SH-SY5Y (cell line): Measurements from ENCODE around the gene ITGA7.

Experiments
- GATA2 ChIP-seq: IDR thresholded peaks from 2 replicates; pipeline ENCODE4 v1.6.1; 2011; ENCODE audit warnings: mild to moderate bottlenecking, low read depth, low read length
- GATA3 ChIP-seq: IDR thresholded peaks from 2 replicates; pipeline ENCODE4 v1.6.1; 2011; ENCODE audit warnings: low read depth, mild to moderate bottlenecking, low read length, moderate library complexity

ITGA7 gene

DNA sequence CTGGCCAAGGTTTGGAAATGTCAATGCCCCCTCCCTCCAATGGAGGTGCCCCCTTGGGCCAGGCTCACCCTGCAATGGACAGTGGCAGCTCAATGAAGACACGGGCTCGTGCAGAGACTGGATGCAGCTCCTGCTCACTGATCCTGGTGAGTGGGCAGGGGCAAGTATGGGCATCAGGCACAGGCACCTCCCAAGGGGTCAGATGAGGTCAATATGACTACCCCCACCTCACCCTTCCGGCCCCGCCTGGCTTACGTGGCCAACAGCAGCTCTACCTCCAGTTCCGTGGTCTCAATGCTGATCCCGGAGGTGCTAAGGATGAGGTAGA, 13.6 kb downstream of the ITGA7 start:
- no peak for TF ChIP-seq GATA3
- TF ChIP-seq GATA2 = no peak

DNA sequence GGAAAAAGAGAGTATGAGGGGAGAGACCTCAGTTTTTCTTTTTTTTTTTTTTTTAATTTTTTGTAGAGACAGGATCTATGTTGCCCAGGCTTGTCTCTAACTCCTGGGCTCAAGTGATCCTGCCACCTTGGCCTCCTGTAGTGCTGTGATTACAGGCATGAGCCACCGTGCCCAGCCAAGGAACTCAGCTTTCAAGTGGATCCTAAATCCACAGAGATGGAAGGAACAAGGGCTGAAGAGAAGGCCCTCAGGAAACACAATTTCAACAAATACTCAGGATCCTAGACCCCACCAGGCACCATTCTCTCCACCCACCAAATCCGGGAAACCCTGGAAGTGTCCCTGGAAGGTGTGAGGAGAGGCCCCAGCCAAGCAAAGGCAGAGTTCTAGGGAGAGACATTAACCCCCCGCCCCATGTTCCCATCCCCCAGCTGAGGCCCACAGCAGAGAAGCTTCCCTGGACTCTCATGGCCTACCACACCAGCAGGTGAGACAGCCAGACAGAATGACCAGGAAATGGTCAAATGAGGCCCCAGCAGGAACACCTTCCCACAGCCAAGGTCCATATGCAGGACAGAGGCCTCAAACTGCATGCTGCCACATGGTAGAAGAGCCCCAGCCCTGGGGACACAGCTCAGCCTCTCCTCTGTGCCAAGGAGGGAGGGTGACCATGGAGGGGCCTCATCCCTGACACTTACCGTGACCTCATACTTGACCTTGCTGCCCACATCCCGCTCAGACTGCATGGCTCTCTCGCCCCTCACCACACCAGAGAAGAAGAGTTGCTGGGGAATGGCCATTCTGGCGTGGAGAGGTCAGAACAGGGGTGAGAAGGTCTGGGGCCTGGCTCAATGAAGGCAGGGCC, 14.1 kb downstream of the ITGA7 start:
- TF ChIP-seq GATA2 = no peak
- no peak for TF ChIP-seq GATA3

DNA sequence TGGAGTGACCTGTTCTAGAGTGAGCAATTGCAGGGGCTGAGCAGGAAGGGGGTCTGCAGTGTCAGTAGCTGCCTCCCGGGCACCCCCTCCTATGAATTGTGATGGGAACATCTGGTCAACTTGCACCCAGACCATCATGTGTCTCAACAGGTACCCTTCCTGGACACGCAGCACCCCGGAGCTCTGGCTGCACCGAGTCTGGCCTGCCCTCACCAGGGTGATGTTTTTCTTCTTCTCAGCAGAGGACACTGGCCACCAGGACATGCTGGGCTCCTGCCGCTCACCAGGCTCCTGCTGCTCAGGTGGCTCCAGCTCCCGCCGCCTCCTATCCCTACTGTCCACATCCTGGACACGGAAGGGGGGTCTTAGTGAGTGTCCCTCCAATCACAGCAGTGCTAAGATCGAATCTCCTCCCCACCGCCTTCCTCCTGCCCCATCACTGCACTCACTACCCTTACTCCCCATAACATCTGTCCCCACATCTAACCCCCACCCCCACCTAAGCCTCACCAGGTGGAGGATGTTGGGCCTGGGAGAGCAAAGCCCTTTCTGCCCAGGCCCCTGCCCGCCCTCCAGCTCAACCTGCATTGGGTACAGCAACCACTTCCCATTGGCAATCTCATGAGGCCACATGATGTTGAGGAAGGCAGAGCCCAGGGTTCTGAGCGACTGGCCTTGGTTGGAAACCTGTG, 14.9 kb downstream of the ITGA7 start:
- TF ChIP-seq GATA2 = no peak

DNA sequence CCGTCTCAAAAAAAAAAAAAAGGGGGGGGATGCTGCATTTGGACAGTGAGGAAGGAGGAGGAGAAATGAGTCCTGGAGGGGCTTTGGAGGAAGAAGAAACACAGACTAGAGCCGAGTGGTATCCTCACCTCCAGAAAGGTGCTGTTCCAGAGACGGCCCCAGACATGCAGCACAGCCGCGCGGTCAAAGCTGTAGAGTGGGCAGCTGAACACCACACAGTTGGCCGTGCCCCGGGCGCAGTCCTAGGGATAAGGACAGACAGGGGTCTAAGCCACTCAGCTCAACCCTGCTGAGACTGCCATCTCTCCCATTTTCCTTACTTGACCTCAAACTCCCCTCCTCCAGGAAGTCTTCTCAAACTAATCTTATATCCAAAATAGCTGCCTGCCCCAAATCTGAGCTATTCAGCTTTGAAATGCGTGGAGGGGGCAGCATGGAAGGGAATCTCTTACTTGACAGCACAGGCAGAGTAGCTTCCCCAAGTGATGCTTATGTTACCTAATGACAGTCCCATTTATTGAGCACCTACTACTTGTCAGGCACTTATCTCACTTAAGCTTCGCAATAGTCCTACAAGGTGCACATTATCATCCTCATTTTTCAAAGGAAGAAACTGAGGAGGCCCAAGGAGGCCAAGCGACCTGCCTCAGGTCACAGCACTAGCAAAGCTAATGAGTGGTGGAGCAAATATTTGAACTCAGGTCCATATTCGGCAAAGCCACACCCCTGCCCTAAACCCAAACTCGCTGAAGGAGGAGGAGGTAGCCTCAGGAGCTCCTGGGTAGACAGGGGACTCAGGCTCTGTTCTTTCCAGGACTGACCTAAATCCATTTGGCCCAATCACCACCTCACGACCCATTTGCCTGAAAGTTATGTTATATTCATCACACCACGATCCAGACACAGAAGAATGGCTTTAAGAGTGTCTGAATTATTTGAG, 18.7 kb downstream of the ITGA7 start:
- TF ChIP-seq GATA2 (no peak), GATA3 (no peak)

DNA sequence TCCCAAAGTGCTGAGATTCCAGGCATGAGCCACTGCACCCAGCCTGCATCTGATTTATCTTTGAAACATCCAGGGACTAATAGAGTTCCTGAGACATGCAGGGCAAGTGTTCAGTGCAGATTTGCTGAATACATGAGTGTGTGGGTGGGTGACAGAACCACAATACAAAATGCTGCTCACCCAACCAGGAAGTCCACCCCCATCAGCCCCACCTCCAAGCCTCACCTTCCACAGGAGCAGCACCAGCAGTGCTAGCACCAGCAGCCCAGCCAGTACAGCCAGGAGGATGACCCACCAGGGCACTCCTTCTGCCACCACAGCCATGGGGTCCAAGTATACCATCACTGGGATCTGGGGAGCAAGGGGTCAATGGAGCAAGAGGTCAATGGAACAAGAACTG, 20.0 kb downstream of the ITGA7 start:
- TF ChIP-seq GATA2 (no peak), GATA3 (no peak)

DNA sequence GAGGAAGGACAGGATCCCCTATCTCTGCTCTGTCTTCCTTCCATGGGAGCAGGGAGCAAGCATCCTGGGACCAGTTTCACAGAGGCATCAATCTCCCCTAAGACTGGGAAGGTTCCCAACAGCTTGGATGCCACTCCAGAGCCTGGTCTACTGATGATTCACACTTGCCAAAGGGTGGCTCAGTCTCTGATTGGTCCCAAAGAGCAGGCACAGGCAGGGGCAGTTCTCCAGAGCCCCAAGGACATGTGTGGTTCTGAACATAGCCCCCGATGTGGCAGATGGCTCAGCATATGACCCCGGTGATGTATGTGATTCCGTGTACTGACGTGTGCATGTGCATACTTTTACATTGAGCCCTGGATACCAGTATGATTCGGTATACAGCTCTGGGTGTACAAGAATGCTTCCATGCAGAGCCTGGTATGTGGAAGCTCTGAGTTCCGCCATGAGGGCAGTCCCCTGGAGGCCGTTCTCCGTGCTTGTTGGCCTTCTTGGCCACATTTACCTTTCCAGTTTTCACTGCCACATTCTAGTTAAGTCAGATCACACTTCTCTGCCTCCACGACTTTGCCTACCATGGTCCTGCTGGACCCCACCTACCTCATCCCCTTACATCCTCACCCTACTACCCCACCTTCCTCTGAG, 21.2 kb downstream of the ITGA7 start:
- TF ChIP-seq GATA2 (no peak), GATA3 (no peak)

DNA sequence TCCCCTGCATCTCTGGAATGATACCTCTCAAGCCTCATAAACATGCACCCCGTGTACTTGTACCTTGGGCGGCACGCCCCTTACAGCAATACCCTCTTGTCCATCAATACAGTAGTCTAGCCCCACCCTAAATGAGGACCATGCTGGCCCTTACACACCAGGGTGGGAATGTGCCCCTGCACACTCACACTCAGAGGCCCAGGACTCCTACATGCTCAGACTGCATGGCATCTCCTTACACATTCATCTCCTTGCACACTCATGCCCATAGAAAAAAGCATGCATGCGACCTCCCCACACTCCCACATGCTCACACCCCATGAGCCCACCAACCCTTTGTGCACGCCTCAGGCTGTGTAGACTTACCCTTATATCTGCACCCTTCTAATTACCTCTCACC, 22.0 kb downstream of the ITGA7 start:
- TF ChIP-seq GATA3 (no peak), GATA2 (no peak)

DNA sequence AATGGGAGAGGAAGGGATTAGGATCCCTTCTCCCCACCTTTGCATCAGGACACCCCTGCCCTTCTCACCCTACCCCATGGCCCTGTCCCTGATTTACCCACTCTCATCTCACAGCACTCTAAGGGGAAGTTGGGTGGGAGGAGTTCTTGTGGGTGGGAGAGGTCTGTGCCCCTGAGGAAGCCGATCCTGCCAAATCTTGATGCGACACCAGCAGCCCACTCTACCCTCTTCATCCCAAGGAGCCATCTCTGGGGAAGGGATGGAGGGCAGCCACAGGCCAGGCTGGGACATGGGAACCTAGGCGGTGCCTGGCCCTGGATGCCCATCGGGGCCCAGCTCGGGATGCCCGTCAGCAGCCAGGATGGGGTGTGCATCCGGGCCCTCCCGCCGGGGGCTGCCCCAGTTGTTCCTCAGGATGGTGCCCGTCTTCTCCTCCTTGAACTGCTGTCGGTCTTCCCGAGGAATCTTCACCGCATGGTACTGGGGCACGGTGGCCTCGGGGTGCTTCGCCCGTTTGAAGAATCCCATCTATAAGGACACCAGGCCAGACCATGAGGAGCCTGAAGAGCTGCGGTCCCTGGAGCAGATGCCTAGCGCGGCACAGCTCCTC, 22.8 kb downstream of the ITGA7 start:
- TF ChIP-seq GATA3 (no peak), GATA2 (no peak)

DNA sequence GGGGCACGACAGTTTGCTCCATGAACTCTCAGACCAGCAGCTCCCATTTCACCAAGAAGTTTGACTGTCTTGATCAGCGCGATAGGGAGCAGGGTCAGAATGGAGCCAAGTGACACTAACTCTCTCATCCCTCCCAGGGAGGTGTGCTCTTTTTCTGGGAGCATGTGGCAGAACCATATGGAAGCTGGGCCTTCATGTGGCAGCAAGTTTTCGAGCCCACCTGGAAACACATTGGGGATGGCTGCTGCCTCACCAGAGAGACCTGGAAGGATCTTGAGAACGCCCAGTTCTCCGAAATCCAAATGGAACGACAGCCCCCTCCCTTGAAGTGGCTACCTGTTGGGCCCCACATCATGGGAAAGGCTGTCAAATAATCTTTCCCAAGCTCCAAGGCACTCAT, 24.0 kb downstream of the ITGA7 start:
- TF ChIP-seq GATA3 (no peak), GATA2 (no peak)

DNA sequence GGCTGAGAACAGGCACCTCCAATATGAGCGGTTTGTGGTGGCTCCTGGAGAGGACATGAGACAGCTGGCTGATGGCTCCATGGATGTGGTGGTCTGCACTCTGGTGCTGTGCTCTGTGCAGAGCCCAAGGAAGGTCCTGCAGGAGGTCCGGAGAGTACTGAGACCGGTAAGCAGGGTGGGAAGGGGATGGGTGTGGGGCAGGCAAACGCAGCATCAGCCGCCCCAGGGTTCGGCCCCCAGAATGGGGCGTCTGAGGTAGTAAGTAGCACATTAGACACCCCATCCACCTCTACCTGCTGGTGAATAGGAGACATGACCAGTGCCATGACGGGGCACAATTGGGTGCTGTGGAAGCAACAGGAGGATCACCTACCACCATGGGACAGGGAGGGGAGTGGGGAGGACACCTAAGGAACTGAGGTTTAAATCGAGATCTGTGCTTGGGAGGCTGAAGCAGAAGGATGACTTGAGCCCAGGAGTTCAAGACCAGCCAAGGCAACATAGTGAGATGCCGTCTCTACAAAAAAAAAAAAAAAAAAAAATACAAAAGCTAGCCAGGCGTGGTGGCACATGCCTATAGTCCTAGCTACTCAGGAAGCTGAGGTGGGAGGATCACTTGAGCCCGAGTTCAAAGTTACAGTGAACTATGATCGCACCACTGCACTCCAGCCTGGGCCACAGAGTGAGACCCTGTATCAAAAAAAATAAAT, 25.5 kb downstream of the ITGA7 start:
- TF ChIP-seq GATA2 (no peak), GATA3 (no peak)

DNA sequence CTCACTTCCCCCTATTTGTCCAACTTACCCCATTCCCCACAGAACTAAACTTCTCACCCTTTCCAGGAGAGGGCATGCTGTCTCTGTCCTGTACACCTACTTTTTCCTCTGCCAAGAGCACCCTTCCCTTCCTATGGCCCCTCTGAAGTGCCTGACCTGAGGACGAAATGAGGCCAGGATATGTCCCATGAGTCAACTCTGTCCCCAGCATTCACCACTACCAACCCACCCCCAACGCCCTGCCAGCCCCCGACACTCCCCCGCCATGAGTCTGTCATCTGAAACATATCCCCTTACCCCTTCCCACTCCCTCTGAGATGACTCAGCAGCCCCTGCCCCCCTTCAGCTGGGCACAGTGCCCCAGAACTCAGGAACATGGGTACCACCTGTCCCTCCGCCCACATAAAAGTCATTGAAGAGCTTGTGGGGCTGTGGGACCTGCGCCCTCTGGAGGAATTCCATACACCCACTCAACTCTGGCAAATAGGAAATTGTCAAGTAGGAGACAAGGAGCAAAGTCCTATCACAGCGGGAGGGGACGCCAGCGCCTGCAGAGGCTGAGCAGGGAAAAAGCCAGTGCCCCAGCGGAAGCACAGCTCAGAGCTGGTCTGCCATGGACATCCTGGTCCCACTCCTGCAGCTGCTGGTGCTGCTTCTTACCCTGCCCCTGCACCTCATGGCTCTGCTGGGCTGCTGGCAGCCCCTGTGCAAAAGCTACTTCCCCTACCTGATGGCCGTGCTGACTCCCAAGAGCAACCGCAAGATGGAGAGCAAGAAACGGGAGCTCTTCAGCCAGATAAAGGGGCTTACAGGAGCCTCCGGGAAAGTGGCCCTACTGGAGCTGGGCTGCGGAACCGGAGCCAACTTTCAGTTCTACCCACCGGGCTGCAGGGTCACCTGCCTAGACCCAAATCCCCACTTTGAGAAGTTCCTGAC, 26.3 kb downstream of the ITGA7 start:
- TF ChIP-seq GATA3 = no peak
- TF ChIP-seq GATA2 = no peak

DNA sequence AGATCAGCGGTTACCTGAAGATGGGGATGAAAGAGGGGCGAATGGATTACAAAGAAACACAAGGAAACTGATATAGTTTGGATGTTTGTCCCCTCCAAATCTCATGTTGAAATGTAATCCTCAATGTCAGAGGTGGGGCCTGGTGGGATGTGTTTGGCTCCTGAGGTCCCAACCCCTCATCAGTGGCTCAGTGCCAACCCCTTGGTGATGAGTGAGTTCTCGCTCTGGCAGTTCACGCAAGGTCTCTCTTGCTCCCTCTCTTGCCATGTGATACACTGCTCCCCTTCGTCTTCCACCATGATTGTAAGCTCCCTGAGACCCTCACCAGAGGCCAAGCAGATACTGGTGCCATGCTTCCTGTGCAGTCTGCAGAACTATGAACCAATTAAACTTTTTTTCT, 28.0 kb downstream of the ITGA7 start:
- TF ChIP-seq GATA3 (no peak), GATA2 (no peak)
